GM12891 (cell line): ENCODE measurements around the gene PCDH15.

Source experiments
- PAX5 ChIP-seq: IDR thresholded peaks from 2 replicates; pipeline ENCODE4 v1.6.1; 2011; ENCODE audit warnings: low read length, moderate library complexity, mild to moderate bottlenecking; ENCODE audit not compliant: insufficient read depth, severe bottlenecking
- POLR2A ChIP-seq: IDR thresholded peaks from 2 replicates; pipeline ENCODE4 v1.6.1; 2011; ENCODE audit warnings: low read depth, low read length, control low read depth
- POLR2AphosphoS5 ChIP-seq: IDR thresholded peaks from 2 replicates; pipeline ENCODE4 v1.6.1; 2011; ENCODE audit warnings: low read depth, low read length, control low read depth
- POU2F2 ChIP-seq: IDR thresholded peaks from 2 replicates; pipeline ENCODE4 v1.6.1; 2011; ENCODE audit warnings: low read depth, mild to moderate bottlenecking, control low read depth, low read length, moderate library complexity
- SPI1 ChIP-seq: IDR thresholded peaks from 2 replicates; pipeline ENCODE4 v1.6.1; 2011; ENCODE audit warnings: low read depth, low read length, control low read depth
- TAF1 ChIP-seq: IDR thresholded peaks from 2 replicates; pipeline ENCODE4 v1.6.1; 2011; ENCODE audit warnings: low read depth, low read length, control low read depth

DNA sequence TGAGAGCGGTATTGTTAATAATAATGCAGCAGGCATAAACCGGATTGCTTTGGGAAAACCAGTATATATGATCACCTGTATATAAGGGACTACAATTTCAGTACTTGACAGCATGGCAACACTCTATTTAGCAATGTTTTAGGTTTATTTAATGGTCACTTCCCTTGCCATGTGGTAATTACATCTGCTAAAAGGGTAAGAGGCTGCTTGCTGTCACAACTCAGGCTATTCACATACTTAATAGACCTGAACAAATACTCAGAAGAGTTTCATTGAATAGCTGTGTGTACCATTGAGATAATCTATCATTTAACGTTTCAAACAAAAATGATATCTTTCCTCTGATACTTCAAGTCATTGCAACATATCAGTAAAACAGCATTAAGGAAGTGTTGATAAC is 90.1 kb downstream of the PCDH15 start:
- TF ChIP-seq POLR2A (no peak), SPI1 (no peak), POLR2AphosphoS5 (no peak), TAF1 (no peak), PAX5 (no peak), POU2F2 (no peak)
